ENCODE results near the gene DOP1A. TPM values are rescaled to one million over a fixed set of nuclear protein-coding genes. Genes with fewer than 3 reads are reported as not detected.
"Not testable (repeated sequence)": the region's sequence is repeated elsewhere in the genome, so short reads cannot be mapped to it uniquely, and the experiment has no call there.

DOP1A gene
- total RNA-seq, 1 donor from 2014 or later: 19.3 TPM

DNA sequence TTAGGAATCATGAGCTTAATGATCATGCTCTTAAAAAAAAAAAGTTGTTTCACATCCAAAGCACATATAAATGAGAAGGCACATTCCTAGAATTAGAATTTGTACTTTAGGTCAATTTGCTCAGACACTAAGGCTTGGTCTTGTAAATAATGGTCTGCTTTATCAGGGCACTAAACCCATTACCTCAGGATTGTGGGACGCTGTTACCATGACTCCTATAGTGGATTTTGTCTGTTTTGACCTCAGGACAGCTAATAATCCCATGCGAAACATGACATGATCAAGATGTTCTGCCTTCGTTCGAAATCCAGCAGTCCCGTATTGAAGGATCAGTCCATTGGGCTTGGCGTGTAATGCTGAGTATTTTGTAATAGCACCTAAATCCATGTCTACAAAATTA lies 123.2 kb downstream of the DOP1A start:
- peaks cover 4 to 15% (median 10%) of the 10 kb centered on the region in 3 donors for H3K4me1 ChIP-seq (ENCODE audit: control insufficient read depth in 3 of 3, insufficient read depth in 3 of 3, low read length in 3 of 3)
- H3K27me3 ChIP-seq (ENCODE audit: control insufficient read depth in 3 of 3, insufficient read depth in 3 of 3, low read length in 3 of 3): no peaks in the 10 kb centered on the region
- no peaks in the 10 kb centered on the region for H3K9me3 ChIP-seq (ENCODE audit: control insufficient read depth in 3 of 3, low read length in 3 of 3)
- no peak overlapping the region for H3K27ac ChIP-seq (ENCODE audit: low read depth, low read length)
- peaks cover 4 to 19% (median 8%) of the 10 kb centered on the region in 3 donors for H3K36me3 ChIP-seq (ENCODE audit: control insufficient read depth in 3 of 3, insufficient read depth in 3 of 3, low read length in 3 of 3)
- H3K9ac ChIP-seq (ENCODE audit: low read depth in 1 of 3, low read length in 3 of 3): no peak overlapping the region
- no peak overlapping the region for H3K4me3 ChIP-seq (ENCODE audit: low read length in 3 of 3)

GRCh38 chr6:83191974-83192373 lies 124.5 kb downstream of the DOP1A start:
- H3K9ac ChIP-seq (ENCODE audit: low read depth in 1 of 3, low read length in 3 of 3): peak overlapping the region in 1 of 3 donors; percentile 86
- H3K9me3 ChIP-seq (ENCODE audit: control insufficient read depth in 3 of 3, low read length in 3 of 3); H3K27ac ChIP-seq (ENCODE audit: low read depth, low read length); H3K27me3 ChIP-seq (ENCODE audit: control insufficient read depth in 3 of 3, insufficient read depth in 3 of 3, low read length in 3 of 3): not testable (repeated sequence)
- peak overlapping the region; percentile 94 to 99 (median 94) for H3K4me3 ChIP-seq (ENCODE audit: low read length in 3 of 3)
- peaks cover 4 to 15% (median 10%) of the 10 kb centered on the region in 3 donors for H3K4me1 ChIP-seq (ENCODE audit: control insufficient read depth in 3 of 3, insufficient read depth in 3 of 3, low read length in 3 of 3)
- H3K36me3 ChIP-seq (ENCODE audit: control insufficient read depth in 3 of 3, insufficient read depth in 3 of 3, low read length in 3 of 3): peaks cover 0 to 13% (median 10%) of the 10 kb centered on the region in 3 donors

DNA sequence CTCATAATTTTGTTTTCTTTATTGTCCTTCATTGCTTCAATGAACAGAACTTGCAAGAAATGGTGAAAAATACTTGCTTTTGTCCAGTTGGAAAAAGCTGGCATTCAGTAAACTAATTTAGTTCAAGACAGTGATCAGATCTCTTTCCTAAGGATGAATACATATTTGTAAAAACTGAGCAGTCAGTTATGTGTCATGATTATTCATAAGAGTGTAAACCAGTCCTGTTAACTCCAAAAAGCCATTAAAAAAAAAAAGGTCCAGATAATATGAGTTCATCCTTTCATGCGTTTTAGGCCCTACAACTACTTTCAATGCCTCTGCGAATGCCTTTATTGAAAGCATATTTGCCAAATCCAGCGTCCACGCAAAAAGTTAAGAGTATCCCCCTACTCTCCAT lies 125.0 kb downstream of the DOP1A start:
- H3K9me3 ChIP-seq (ENCODE audit: control insufficient read depth in 3 of 3, low read length in 3 of 3): no peaks in the 10 kb centered on the region
- peak overlapping the region; percentile 61 for H3K27ac ChIP-seq (ENCODE audit: low read depth, low read length)
- peaks cover 4 to 15% (median 10%) of the 10 kb centered on the region in 3 donors for H3K4me1 ChIP-seq (ENCODE audit: control insufficient read depth in 3 of 3, insufficient read depth in 3 of 3, low read length in 3 of 3)
- no peaks in the 10 kb centered on the region for H3K27me3 ChIP-seq (ENCODE audit: control insufficient read depth in 3 of 3, insufficient read depth in 3 of 3, low read length in 3 of 3)
- peaks cover 0 to 18% (median 10%) of the 10 kb centered on the region in 3 donors for H3K36me3 ChIP-seq (ENCODE audit: control insufficient read depth in 3 of 3, insufficient read depth in 3 of 3, low read length in 3 of 3)
- peak overlapping the region; percentile 94 to 99 (median 94) for H3K4me3 ChIP-seq (ENCODE audit: low read length in 3 of 3)
- peak overlapping the region; percentile 86 to 92 (median 86) for H3K9ac ChIP-seq (ENCODE audit: low read depth in 1 of 3, low read length in 3 of 3)

DNA sequence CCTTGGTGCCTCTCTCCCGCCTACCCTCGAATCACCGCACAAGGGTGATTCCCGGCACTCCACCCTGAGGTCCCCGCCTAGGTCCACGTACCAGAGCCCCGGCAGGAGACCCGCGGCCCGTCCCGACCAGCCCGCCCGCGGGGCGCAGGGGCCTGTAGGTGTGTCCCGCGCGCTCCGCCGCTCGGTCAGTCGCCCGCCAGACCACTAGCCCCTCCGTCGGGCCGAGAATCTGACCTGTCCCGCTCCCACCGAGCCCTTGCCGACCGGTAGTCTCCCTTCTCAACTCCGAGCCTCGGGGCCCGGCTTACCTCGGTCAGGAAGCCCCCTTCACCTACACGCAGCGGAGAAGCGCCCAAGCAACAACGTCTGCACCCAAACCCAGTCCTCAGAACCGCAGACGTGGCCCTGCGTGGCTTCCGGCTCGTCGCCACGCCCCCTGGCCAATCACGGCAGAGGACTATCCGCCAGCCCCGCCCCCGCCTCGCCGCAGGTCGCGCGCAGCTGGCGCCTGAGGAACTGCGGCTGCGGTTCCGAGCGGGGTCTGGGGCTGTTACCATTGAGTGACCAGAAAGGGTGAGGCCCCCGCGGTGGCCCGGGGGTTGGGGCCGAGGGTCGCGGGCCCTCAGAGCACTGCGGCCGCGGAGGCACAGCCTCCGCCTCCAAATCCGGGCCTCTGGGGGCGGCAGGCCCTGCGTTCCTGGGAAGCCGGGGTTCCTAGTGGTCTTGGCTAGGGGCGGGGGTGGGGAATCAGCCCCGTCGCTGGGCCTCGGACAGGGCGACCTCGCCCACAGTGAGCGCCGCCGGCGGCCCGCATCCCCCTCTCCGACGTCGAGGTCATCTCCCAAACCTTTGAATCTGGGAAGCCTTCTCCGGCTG lies 125.6 kb downstream of the DOP1A start, which contains the start of the genes PGM3 and RWDD2A:
TSS of gene PGM3 (minus strand) at position 395 of the 876 bp plus-strand sequence. CDS start 2,253 bp downstream, outside the sequence.
TSS of gene RWDD2A (plus strand) at position 487 of the 876 bp plus-strand sequence. CDS start 1,095 bp downstream, outside the sequence.
- H3K9ac ChIP-seq (ENCODE audit: low read depth in 1 of 3, low read length in 3 of 3): peak within 1 kb of the TSS; percentile 86 to 92 (median 86)
- H3K9me3 ChIP-seq (ENCODE audit: control insufficient read depth in 3 of 3, low read length in 3 of 3): no peaks in the 10 kb centered on the region
- H3K36me3 ChIP-seq (ENCODE audit: control insufficient read depth in 3 of 3, insufficient read depth in 3 of 3, low read length in 3 of 3): peaks cover 0 to 21% (median 10%) of the 10 kb centered on the region in 3 donors
- peak within 1 kb of the TSS; percentile 94 to 99 (median 94) for H3K4me3 ChIP-seq (ENCODE audit: low read length in 3 of 3)
- H3K4me1 ChIP-seq (ENCODE audit: control insufficient read depth in 3 of 3, insufficient read depth in 3 of 3, low read length in 3 of 3): peaks cover 4 to 15% (median 10%) of the 10 kb centered on the region in 3 donors
- peak within 1 kb of the TSS; percentile 61 for H3K27ac ChIP-seq (ENCODE audit: low read depth, low read length)
- H3K27me3 ChIP-seq (ENCODE audit: control insufficient read depth in 3 of 3, insufficient read depth in 3 of 3, low read length in 3 of 3): no peaks in the 10 kb centered on the region

- peak overlapping the region; percentile 61 for H3K27ac ChIP-seq (ENCODE audit: low read depth, low read length)
- H3K4me3 ChIP-seq (ENCODE audit: low read length in 3 of 3): peak overlapping the region; percentile 94 to 99 (median 94)
- H3K9ac ChIP-seq (ENCODE audit: low read depth in 1 of 3, low read length in 3 of 3): peak overlapping the region; percentile 86 to 92 (median 86)
- H3K27me3 ChIP-seq (ENCODE audit: control insufficient read depth in 3 of 3, insufficient read depth in 3 of 3, low read length in 3 of 3): no peaks in the 10 kb centered on the region
- peaks cover 0 to 20% (median 10%) of the 10 kb centered on the region in 3 donors for H3K36me3 ChIP-seq (ENCODE audit: control insufficient read depth in 3 of 3, insufficient read depth in 3 of 3, low read length in 3 of 3)
- no peaks in the 10 kb centered on the region for H3K9me3 ChIP-seq (ENCODE audit: control insufficient read depth in 3 of 3, low read length in 3 of 3)
- H3K4me1 ChIP-seq (ENCODE audit: control insufficient read depth in 3 of 3, insufficient read depth in 3 of 3, low read length in 3 of 3): peaks cover 4 to 15% (median 10%) of the 10 kb centered on the region in 3 donors
Observed at GRCh38 chr6:83193747-83194566, 126.5 kb downstream of the DOP1A start.

GRCh38 chr6:83198486-83199172 lies 131.2 kb downstream of the DOP1A start:
- no peak overlapping the region for H3K9ac ChIP-seq (ENCODE audit: low read depth in 1 of 3, low read length in 3 of 3)
- H3K4me1 ChIP-seq (ENCODE audit: control insufficient read depth in 3 of 3, insufficient read depth in 3 of 3, low read length in 3 of 3): peaks cover 4 to 7% (median 6%) of the 10 kb centered on the region in 3 donors
- H3K4me3 ChIP-seq (ENCODE audit: low read length in 3 of 3): no peak overlapping the region
- no peaks in the 10 kb centered on the region for H3K27me3 ChIP-seq (ENCODE audit: control insufficient read depth in 3 of 3, insufficient read depth in 3 of 3, low read length in 3 of 3)
- peaks cover 0 to 16% (median 10%) of the 10 kb centered on the region in 3 donors for H3K36me3 ChIP-seq (ENCODE audit: control insufficient read depth in 3 of 3, insufficient read depth in 3 of 3, low read length in 3 of 3)
- H3K27ac ChIP-seq (ENCODE audit: low read depth, low read length): no peak overlapping the region
- no peaks in the 10 kb centered on the region for H3K9me3 ChIP-seq (ENCODE audit: control insufficient read depth in 3 of 3, low read length in 3 of 3)

- no peak overlapping the region for H3K9ac ChIP-seq (ENCODE audit: low read depth in 1 of 3, low read length in 3 of 3)
- no peaks in the 10 kb centered on the region for H3K9me3 ChIP-seq (ENCODE audit: control insufficient read depth in 3 of 3, low read length in 3 of 3)
- no peak overlapping the region for H3K27ac ChIP-seq (ENCODE audit: low read depth, low read length)
Observed at GRCh38 chr6:83199173-83199862, 131.8 kb downstream of the DOP1A start.

GRCh38 chr6:83199863-83200225 lies 132.4 kb downstream of the DOP1A start:
- no peaks in the 10 kb centered on the region for H3K4me1 ChIP-seq (ENCODE audit: control insufficient read depth in 3 of 3, insufficient read depth in 3 of 3, low read length in 3 of 3)
- H3K27ac ChIP-seq (ENCODE audit: low read depth, low read length): no peak overlapping the region
- no peak overlapping the region for H3K4me3 ChIP-seq (ENCODE audit: low read length in 3 of 3)
- no peak overlapping the region for H3K9ac ChIP-seq (ENCODE audit: low read depth in 1 of 3, low read length in 3 of 3)
- no peaks in the 10 kb centered on the region for H3K27me3 ChIP-seq (ENCODE audit: control insufficient read depth in 3 of 3, insufficient read depth in 3 of 3, low read length in 3 of 3)
- H3K36me3 ChIP-seq (ENCODE audit: control insufficient read depth in 3 of 3, insufficient read depth in 3 of 3, low read length in 3 of 3): peaks cover 0 to 16% (median 10%) of the 10 kb centered on the region in 3 donors
- H3K9me3 ChIP-seq (ENCODE audit: control insufficient read depth in 3 of 3, low read length in 3 of 3): no peaks in the 10 kb centered on the region

More at GRCh38 chr6:83199173-83199862, 131.8 kb downstream of the DOP1A start:
- Histone ChIP-seq H3K27me3 (ENCODE audit: control insufficient read depth in 3 of 3, insufficient read depth in 3 of 3, low read length in 3 of 3) (no peaks in the 10 kb centered on the region), H3K4me1 (ENCODE audit: control insufficient read depth in 3 of 3, insufficient read depth in 3 of 3, low read length in 3 of 3) (peaks cover under 1 to 1% (median 1%) of the 10 kb centered on the region in 3 donors), H3K36me3 (ENCODE audit: control insufficient read depth in 3 of 3, insufficient read depth in 3 of 3, low read length in 3 of 3) (peaks cover 0 to 16% (median 10%) of the 10 kb centered on the region in 3 donors), H3K4me3 (ENCODE audit: low read length in 3 of 3) (no peak overlapping the region)

- H3K4me1 ChIP-seq (ENCODE audit: control insufficient read depth in 3 of 3, insufficient read depth in 3 of 3, low read length in 3 of 3): no peaks in the 10 kb centered on the region
- peaks cover 0 to 7% (median 0%) of the 10 kb centered on the region in 3 donors for H3K36me3 ChIP-seq (ENCODE audit: control insufficient read depth in 3 of 3, insufficient read depth in 3 of 3, low read length in 3 of 3)
- no peak overlapping the region for H3K27ac ChIP-seq (ENCODE audit: low read depth, low read length)
- H3K4me3 ChIP-seq (ENCODE audit: low read length in 3 of 3): no peak overlapping the region
- H3K27me3 ChIP-seq (ENCODE audit: control insufficient read depth in 3 of 3, insufficient read depth in 3 of 3, low read length in 3 of 3): no peaks in the 10 kb centered on the region
- no peaks in the 10 kb centered on the region for H3K9me3 ChIP-seq (ENCODE audit: control insufficient read depth in 3 of 3, low read length in 3 of 3)
- no peak overlapping the region for H3K9ac ChIP-seq (ENCODE audit: low read depth in 1 of 3, low read length in 3 of 3)
Observed at GRCh38 chr6:83202031-83202430, 134.6 kb downstream of the DOP1A start.
